Sigmoid colon (tissue), 7 donors: ENCODE measurements around the gene SCO2. TPM values are rescaled to one million over a fixed set of nuclear protein-coding genes. Genes with fewer than 3 reads are reported as not detected.
A peak's percentile ranks its signal among the peaks of the same experiment; 100 is the strongest.

Experiments
- DNase-seq: peaks from one replicate; pipeline ENCODE4 v3.0.0-alpha.2; 2019
- H3K27ac ChIP-seq, 4 donors: fragments of 200-600 bp; sonication (generic); one replicate each; pipeline ENCODE4 v1.5.1; 2016 to 2019; ENCODE audit warnings: mild to moderate bottlenecking in 1 of 4
- H3K27me3 ChIP-seq, 3 donors: fragments of 200-600 bp; sonication (generic); one replicate each; pipeline ENCODE4 v1.5.1; 2019; ENCODE audit warnings: mild to moderate bottlenecking in 1 of 3
- H3K36me3 ChIP-seq, 4 donors: fragments of 200-600 bp; sonication (generic); one replicate each; pipeline ENCODE4 v1.5.1; 2016 to 2019
- H3K4me1 ChIP-seq, 4 donors: fragments of 200-600 bp; sonication (generic); one replicate each; pipeline ENCODE4 v1.5.1; 2017 to 2019
- H3K4me3 ChIP-seq, 4 donors: fragments of 200-600 bp; sonication (generic); one replicate each; pipeline ENCODE4 v1.5.1; 2017 to 2019; ENCODE audit warnings: mild to moderate bottlenecking in 2 of 4, moderate library complexity in 1 of 4
- H3K9me3 ChIP-seq, 4 donors: fragments of 200-600 bp in 3 of 4; sonication (generic) in 3 of 4; one replicate each; pipeline versions ENCODE4 v1.5.1 to v1.6.1; 2013 to 2019
- CTCF ChIP-seq, 4 experiments: fragments of 450-650 bp in 3 of 4; fragments of 200-600 bp in 1 of 4; IDR thresholded peaks; one replicate each; pipeline ENCODE4 v1.5.1; 2016 to 2019; ENCODE audit warnings: antibody characterized with exemption in 4 of 4, mild to moderate bottlenecking in 3 of 4, moderate library complexity in 2 of 4
- EP300 ChIP-seq, 4 donors: sonication (generic); formaldehyde crosslinking; IDR thresholded peaks; one replicate each; pipeline ENCODE4 v1.6.1; 2017; ENCODE audit warnings: antibody characterized with exemption in 4 of 4
- POLR2A ChIP-seq, 2 donors: fragments of 450-650 bp; IDR thresholded peaks; one replicate each; pipeline ENCODE4 v1.6.1; 2016; ENCODE audit warnings: antibody characterized with exemption in 2 of 2, mild to moderate bottlenecking in 2 of 2, moderate library complexity in 2 of 2
- POLR2AphosphoS5 ChIP-seq, 4 donors: sonication (generic); formaldehyde crosslinking; IDR thresholded peaks; one replicate each; pipeline ENCODE4 v1.6.1; 2017; ENCODE audit warnings: antibody characterized with exemption in 4 of 4
- WGBS, 2 donors: extraction: QIAGEN DNeasy Blood & Tissue Kit; methylation state at CpG; one replicate each; pipeline ENCODE4 v1.1.7; 2013; 5-methylcytosine and 5-hydroxymethylcytosine counted together
- intact Hi-C: fragments of 100-400 bp; cut with DNase I; formaldehyde crosslinking; loops from one replicate; pipeline ENCODE4 v1.15.1; 2023
- polyA plus RNA-seq, 3 donors: library from polyadenylated mRNA; stranded (reverse); fragments of 200-250 nt; gene quantifications; one replicate each; pipeline ENCODE4 v1.2.3, GENCODE V29; 2013
- total RNA-seq, 4 donors: library from RNA; depleted of rRNA; stranded (reverse); fragments of >200 nt; gene quantifications; one replicate each; pipeline ENCODE4 v1.1.0, GENCODE V29; 2016
- donor health status: healthy with polysubstance abuse.
- donor health status: Bipolar disorder and iron deficiency.
- donor health status: healthy.

Gene SCO2
- total and polyA plus RNA-seq, 7 donors = 1.3 to 5.4 (median 2.8) TPM; not detected in 1

GRCh38 chr22:50567721-50568252 lies 42.4 kb upstream of the SCO2 start:
- DNase-seq = peak; percentile 46

DNA sequence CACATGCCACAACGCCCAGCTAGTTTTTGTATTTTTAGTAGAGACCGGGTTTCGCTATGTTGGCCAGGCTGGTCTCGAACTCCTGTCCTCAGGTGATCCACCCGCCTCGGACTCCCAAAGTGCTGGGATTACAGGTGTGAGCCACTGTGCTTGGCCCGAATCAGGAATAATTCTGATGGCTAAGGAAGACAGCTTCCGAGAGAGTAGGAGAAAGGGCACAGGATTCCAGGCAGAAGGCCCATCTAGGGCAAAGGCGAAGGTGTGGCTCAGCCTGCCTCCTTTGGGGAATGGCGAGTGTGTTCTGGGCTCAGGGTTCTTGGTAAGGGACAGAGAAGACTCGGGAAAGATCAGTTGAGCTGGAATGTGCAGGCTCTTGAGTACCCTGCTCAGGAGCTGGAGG lies 38.9 kb upstream of the SCO2 start:
- WGBS, 2 donors = 35 to 76% methylated on average over 11 of the region's 11 CpGs
- peaks cover 0 to 11% (median 8%) of the 10 kb centered on the region in 4 donors for H3K4me1 ChIP-seq
- intact Hi-C loops = loop anchor here (5.0 kb wide), 1 partner anchor 37 kb away; the partner anchor contains the start of gene SCO2
- H3K9me3 ChIP-seq = no peaks in the 10 kb centered on the region
- no peaks in the 10 kb centered on the region for H3K27me3 ChIP-seq
- H3K4me3 ChIP-seq = no peak overlapping the region
- no peak for DNase-seq
- peaks cover 0 to 4% (median 0%) of the 10 kb centered on the region in 4 donors for H3K36me3 ChIP-seq
- TF ChIP-seq EP300 (IDR thresholded peaks at IDR 0.05) (no peak), POLR2A (IDR thresholded peaks at IDR 0.05) (no peak), CTCF (IDR thresholded peaks at IDR 0.05) (no peak), POLR2AphosphoS5 (IDR thresholded peaks at IDR 0.05) (no peak)
- H3K27ac ChIP-seq = no peak overlapping the region

More at GRCh38 chr22:50567721-50568252, 42.4 kb upstream of the SCO2 start:
- intact Hi-C loops = no loop called here
- WGBS, 2 donors = 87 to 92% methylated on average over 7 of the region's 7 CpGs
- Histone ChIP-seq H3K9me3 (no peaks in the 10 kb centered on the region), H3K36me3 (peaks cover 0 to 29% (median 0%) of the 10 kb centered on the region in 4 donors), H3K27me3 (no peaks in the 10 kb centered on the region), H3K27ac (no peak overlapping the region), H3K4me3 (no peak overlapping the region), H3K4me1 (peaks cover 0 to 11% (median 8%) of the 10 kb centered on the region in 4 donors)
- no peak for TF ChIP-seq CTCF (IDR thresholded peaks at IDR 0.05)
- no peak for TF ChIP-seq EP300 (IDR thresholded peaks at IDR 0.05)
- no peak for TF ChIP-seq POLR2AphosphoS5 (IDR thresholded peaks at IDR 0.05)
- TF ChIP-seq POLR2A (IDR thresholded peaks at IDR 0.05) = no peak

GRCh38 chr22:50563413-50564160 lies 38.2 kb upstream of the SCO2 start:
- intact Hi-C loops = loop anchor here (2.0 to 5.0 kb wide), 3 partner anchors 19 to 55 kb away; partner anchors contain the start of genes CHKB, NCAPH2 and SCO2
- 8 to 30% methylated on average over 17 of the region's 17 CpGs for WGBS, 2 donors
- no peak for DNase-seq
- H3K9me3 ChIP-seq = no peaks in the 10 kb centered on the region
- TF ChIP-seq POLR2A (IDR thresholded peaks at IDR 0.05) (no peak), POLR2AphosphoS5 (IDR thresholded peaks at IDR 0.05) (no peak), CTCF (IDR thresholded peaks at IDR 0.05) (no peak), EP300 (IDR thresholded peaks at IDR 0.05) (no peak)
- no peaks in the 10 kb centered on the region for H3K27me3 ChIP-seq
- peak overlapping the region; percentile 29 to 63 (median 55) for H3K4me3 ChIP-seq
- peak overlapping the region in 3 of 4 donors; percentile 36 to 53 (median 40) for H3K27ac ChIP-seq
- peaks cover 0 to 11% (median 8%) of the 10 kb centered on the region in 4 donors for H3K4me1 ChIP-seq
- no peaks in the 10 kb centered on the region for H3K36me3 ChIP-seq

DNA sequence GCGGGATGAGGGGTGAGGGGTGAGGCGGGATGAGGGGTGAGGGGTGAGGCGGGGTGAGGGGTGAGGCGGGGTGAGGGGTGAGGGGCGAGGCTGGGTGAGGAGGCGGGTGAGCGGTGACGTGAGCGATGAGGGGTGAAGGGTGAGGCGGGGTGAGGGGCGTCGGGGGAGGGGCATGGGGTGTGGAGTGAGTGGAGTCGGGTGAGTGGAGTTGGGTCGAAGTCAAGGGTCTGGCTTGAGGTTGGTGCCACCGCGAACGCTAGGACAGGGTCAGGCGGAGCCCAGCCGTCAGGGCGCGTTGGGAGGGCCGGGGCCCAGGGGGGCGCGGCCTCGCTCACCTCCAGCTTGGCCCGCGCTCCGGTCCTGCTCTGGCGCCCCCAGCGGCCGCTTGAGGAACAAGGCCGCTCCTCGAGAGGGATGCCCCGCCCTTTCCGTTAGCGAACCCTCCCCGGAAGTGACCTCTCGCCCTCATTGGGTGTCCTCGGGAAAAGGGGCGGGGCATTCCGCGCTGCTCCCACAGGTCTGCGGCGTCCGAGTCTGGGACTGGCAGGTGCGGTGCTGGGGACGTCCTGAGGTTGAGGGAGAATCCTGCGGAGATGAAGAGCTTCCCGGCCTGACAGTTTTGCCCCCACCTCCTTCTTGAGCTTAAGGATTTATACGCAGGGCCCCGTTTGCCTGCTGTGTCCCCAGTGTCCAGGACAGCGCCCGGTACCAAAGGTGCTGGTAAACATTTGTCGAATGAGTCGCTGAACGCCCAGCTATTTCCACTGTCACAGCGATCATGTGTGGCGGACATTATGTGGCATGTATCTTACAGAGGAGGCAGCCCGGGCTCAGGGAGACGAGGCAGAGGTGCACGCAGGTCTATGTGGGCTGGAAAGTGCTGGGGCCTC lies 37.4 kb upstream of the SCO2 start, which contains the start of gene SYCE3:
SYCE3 (minus strand) TSS at position 397 of the 890 bp plus-strand sequence. CDS start 6,514 bp downstream, outside the sequence.
- intact Hi-C loops = loop anchor here (1.0 to 5.0 kb wide), 4 partner anchors 20 to 58 kb away; partner anchors contain the start of genes CHKB, NCAPH2 and SCO2
- WGBS, 2 donors = 2 to 5% methylated on average over 61 of the region's 61 CpGs

More for the DNA sequence above, 37.4 kb upstream of the SCO2 start, which contains the start of gene SYCE3:
- TF ChIP-seq POLR2AphosphoS5 (IDR thresholded peaks at IDR 0.05) (peak; percentile 38 to 84 (median 66)), CTCF (IDR thresholded peaks at IDR 0.05) (peak; percentile 78 to 97 (median 90)), POLR2A (IDR thresholded peaks at IDR 0.05) (peak in 1 of 2 donors; percentile 85), EP300 (IDR thresholded peaks at IDR 0.05) (no peak)
- Histone ChIP-seq H3K4me1 (peaks cover 0 to 11% (median 8%) of the 10 kb centered on the region in 4 donors), H3K27me3 (no peaks in the 10 kb centered on the region), H3K9me3 (no peaks in the 10 kb centered on the region), H3K27ac (peak within 1 kb of the TSS in 3 of 4 donors; percentile 36 to 53 (median 40)), H3K4me3 (peak within 1 kb of the TSS; percentile 29 to 63 (median 55)), H3K36me3 (no peaks in the 10 kb centered on the region)
- peak; percentile 98 for DNase-seq
